ENCODE data around the gene SYNE1. TPM values are rescaled to one million over a fixed set of nuclear protein-coding genes. Genes with fewer than 3 reads are reported as not detected.
A peak's percentile ranks its signal among the peaks of the same experiment; 100 is the strongest.

SYNE1 gene
- polyA plus RNA-seq, 6 donors from 2014 or later: 24.1 to 50.3 (median 30.9) TPM

GRCh38 chr6:152295920-152296319, 341.2 kb downstream of the SYNE1 start:
- Mint-ChIP-seq H3K27ac (peak overlapping the region in 1 of 6 donors; percentile 0), H3K36me3 (peaks cover 18 to 26% of the 10 kb centered on the region in 2 donors), H3K4me1 (peaks cover 24 to 26% (median 26%) of the 10 kb centered on the region in 3 donors), H3K9me3 (no peaks in the 10 kb centered on the region), H3K27me3 (no peaks in the 10 kb centered on the region), H3K4me3 (no peak overlapping the region)
- DNase-seq (no peak), ATAC-seq (ENCODE audit: low read depth in 2 of 2) (no peak)

GRCh38 chr6:152295346-152295745, 341.8 kb downstream of the SYNE1 start:
- H3K4me3 Mint-ChIP-seq: no peak overlapping the region
- H3K36me3 Mint-ChIP-seq: peaks cover 18 to 26% of the 10 kb centered on the region in 2 donors
- no peaks in the 10 kb centered on the region for H3K9me3 Mint-ChIP-seq
- H3K27me3 Mint-ChIP-seq: no peaks in the 10 kb centered on the region
- ATAC-seq (ENCODE audit: low read depth in 2 of 2): no peak
- peaks cover 18 to 20% (median 20%) of the 10 kb centered on the region in 3 donors for H3K4me1 Mint-ChIP-seq
- H3K27ac Mint-ChIP-seq: peak overlapping the region in 1 of 6 donors; percentile 0
- DNase-seq: no peak

DNA sequence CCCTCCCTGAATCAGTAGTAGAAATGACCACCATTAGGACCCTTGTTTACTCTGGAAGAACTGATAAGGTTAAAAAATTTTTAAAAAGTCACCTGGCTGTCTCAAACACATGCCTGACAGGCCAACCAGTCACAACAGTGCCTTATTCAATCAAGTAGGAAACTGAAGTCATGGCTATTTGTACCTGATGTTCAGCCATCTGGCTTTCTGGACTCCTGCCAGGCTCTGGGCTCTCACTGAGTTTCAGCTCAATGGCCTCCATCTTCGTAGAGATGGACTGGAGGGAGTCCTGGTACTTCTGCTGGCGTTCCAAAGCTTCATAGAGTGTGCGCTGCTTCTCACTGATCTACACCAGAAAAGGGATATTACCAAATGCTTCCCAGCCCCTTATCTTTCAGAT, 343.8 kb downstream of the SYNE1 start:
- H3K27me3 Mint-ChIP-seq: no peaks in the 10 kb centered on the region
- H3K36me3 Mint-ChIP-seq: peaks cover 19 to 26% of the 10 kb centered on the region in 2 donors
- H3K4me1 Mint-ChIP-seq: peaks cover 10 to 15% (median 11%) of the 10 kb centered on the region in 3 donors
- DNase-seq (no peak), ATAC-seq (ENCODE audit: low read depth in 2 of 2) (no peak)
- no peaks in the 10 kb centered on the region for H3K9me3 Mint-ChIP-seq
- H3K4me3 Mint-ChIP-seq: no peak overlapping the region
- H3K27ac Mint-ChIP-seq: peak overlapping the region in 1 of 6 donors; percentile 60

GRCh38 chr6:152292555-152292954, 344.6 kb downstream of the SYNE1 start:
- peak overlapping the region in 1 of 6 donors; percentile 65 for H3K27ac Mint-ChIP-seq
- H3K9me3 Mint-ChIP-seq: no peaks in the 10 kb centered on the region
- H3K4me3 Mint-ChIP-seq: no peak overlapping the region
- H3K27me3 Mint-ChIP-seq: no peaks in the 10 kb centered on the region
- ATAC-seq (ENCODE audit: low read depth in 2 of 2) (no peak), DNase-seq (no peak)
- peaks cover 26% of the 10 kb centered on the region in 2 donors for H3K36me3 Mint-ChIP-seq
- peaks cover 10 to 15% (median 11%) of the 10 kb centered on the region in 3 donors for H3K4me1 Mint-ChIP-seq

DNA sequence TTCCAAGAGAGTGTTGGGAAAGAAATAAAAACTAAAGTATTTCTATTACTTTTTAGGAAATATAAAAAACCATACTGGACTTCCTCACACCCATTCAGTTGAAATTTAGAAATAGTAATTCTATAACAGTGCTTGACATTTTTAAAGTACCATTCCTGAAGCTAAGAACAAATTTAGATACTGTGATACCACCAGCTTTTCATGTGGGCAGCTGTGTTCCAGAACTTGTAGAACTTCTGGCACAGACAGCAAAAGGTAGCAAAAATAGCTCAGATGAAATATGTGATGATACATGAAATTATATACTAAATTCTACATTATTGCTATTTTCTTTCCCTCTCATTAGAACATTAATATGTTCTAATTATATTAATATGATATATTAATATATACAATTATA, 346.5 kb downstream of the SYNE1 start:
- ATAC-seq (ENCODE audit: low read depth in 2 of 2) (no peak), DNase-seq (no peak)
- no peaks in the 10 kb centered on the region for H3K27me3 Mint-ChIP-seq
- no peak overlapping the region for H3K27ac Mint-ChIP-seq
- H3K9me3 Mint-ChIP-seq: no peaks in the 10 kb centered on the region
- peaks cover 20 to 26% of the 10 kb centered on the region in 2 donors for H3K36me3 Mint-ChIP-seq
- H3K4me3 Mint-ChIP-seq: no peak overlapping the region
- peaks cover 0 to 5% (median 2%) of the 10 kb centered on the region in 3 donors for H3K4me1 Mint-ChIP-seq

DNA sequence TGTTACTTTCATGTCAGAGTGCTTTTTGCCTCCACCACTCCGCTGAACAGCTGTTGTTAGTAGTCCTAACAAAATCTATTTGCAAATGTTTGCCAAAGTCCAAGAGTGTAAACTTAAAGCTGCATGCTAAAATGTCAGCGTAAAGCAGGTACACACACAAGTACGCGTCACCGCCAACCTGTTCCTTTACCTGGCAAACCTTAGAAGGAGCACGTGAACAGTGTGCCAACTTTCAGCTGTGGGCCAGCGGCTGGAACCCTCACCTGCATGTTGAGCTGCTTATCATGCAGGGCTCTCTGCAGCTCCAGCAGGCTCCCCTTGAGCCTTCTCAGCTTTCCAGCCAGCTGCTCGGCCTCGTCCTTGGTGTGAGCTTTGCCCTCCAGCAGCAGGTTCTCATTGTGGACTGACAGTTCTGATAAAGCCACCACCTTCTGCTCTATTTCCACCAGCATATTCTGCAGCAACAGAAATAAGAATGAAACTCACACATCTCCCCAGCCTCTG, 359.3 kb downstream of the SYNE1 start:
- peaks cover 15 to 22% of the 10 kb centered on the region in 2 donors for H3K36me3 Mint-ChIP-seq

GRCh38 chr6:152273638-152274037, 363.5 kb downstream of the SYNE1 start:
- Mint-ChIP-seq H3K36me3 (peaks cover 15 to 19% of the 10 kb centered on the region in 2 donors), H3K27ac (no peak overlapping the region), H3K27me3 (no peaks in the 10 kb centered on the region), H3K9me3 (no peaks in the 10 kb centered on the region), H3K4me1 (no peaks in the 10 kb centered on the region), H3K4me3 (no peak overlapping the region)
- DNase-seq (no peak), ATAC-seq (ENCODE audit: low read depth in 2 of 2) (no peak)

More for the DNA sequence above, 359.3 kb downstream of the SYNE1 start:
- H3K9me3 Mint-ChIP-seq: no peaks in the 10 kb centered on the region
- no peak for ATAC-seq (ENCODE audit: low read depth in 2 of 2)
- H3K27ac Mint-ChIP-seq: peak overlapping the region in 1 of 6 donors; percentile 68
- no peaks in the 10 kb centered on the region for H3K27me3 Mint-ChIP-seq
- H3K4me3 Mint-ChIP-seq: no peak overlapping the region
- no peaks in the 10 kb centered on the region for H3K4me1 Mint-ChIP-seq
- no peak for DNase-seq

- Mint-ChIP-seq H3K27me3 (no peaks in the 10 kb centered on the region), H3K4me3 (no peak overlapping the region), H3K27ac (no peak overlapping the region)
These were observed 364.2 kb downstream of the SYNE1 start for GRCh38 chr6:152273002-152273401.

GRCh38 chr6:152272486-152272885, 364.7 kb downstream of the SYNE1 start:
- H3K27ac Mint-ChIP-seq: peak overlapping the region in 1 of 6 donors; percentile 18
- DNase-seq (no peak), ATAC-seq (ENCODE audit: low read depth in 2 of 2) (no peak)
- no peak overlapping the region for H3K4me3 Mint-ChIP-seq
- no peaks in the 10 kb centered on the region for H3K9me3 Mint-ChIP-seq
- no peaks in the 10 kb centered on the region for H3K27me3 Mint-ChIP-seq
- H3K4me1 Mint-ChIP-seq: no peaks in the 10 kb centered on the region
- peaks cover 9 to 13% of the 10 kb centered on the region in 2 donors for H3K36me3 Mint-ChIP-seq

More at GRCh38 chr6:152273002-152273401, 364.2 kb downstream of the SYNE1 start:
- Mint-ChIP-seq H3K4me1 (no peaks in the 10 kb centered on the region), H3K9me3 (no peaks in the 10 kb centered on the region), H3K36me3 (peaks cover 15 to 17% of the 10 kb centered on the region in 2 donors)
- ATAC-seq (ENCODE audit: low read depth in 2 of 2): no peak
- DNase-seq: no peak

DNA sequence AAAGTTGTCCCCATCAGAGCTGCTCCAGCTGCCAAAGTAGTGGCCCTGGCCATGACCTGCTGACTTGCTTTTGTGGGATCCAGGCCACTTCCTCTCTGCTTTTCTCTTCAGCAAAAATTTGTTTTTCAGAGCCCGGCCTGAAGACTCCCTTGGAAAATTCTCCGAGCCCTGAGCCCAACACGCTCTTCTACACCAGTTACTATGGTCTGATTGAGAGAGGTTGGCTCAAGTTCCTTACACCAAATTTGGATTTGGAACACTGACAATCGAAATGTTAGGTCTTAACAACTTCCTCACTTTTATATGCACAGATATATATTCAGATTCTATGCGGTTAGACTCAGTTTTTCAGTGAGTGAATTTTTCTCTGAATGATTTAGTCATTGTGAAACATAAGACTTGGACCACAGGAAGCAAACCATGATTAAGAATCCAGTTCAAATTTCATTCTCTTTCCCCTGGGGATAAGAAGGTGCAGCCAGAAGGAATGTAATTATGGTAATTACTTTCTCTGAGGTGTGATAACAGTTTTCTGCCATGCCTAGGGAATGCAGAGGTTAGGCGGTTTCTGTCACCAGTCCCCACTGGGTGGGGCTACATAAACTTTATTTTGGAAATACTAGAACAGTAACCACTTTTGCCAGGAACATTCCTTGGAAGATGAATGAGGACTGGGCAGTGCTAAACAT, 365.2 kb downstream of the SYNE1 start:
- H3K27me3 Mint-ChIP-seq: no peaks in the 10 kb centered on the region
- H3K27ac Mint-ChIP-seq: peak overlapping the region in 1 of 6 donors; percentile 26
- no peak overlapping the region for H3K4me3 Mint-ChIP-seq
- DNase-seq (no peak), ATAC-seq (ENCODE audit: low read depth in 2 of 2) (no peak)
- H3K9me3 Mint-ChIP-seq: no peaks in the 10 kb centered on the region
- no peaks in the 10 kb centered on the region for H3K4me1 Mint-ChIP-seq
- peaks cover 7 to 15% of the 10 kb centered on the region in 2 donors for H3K36me3 Mint-ChIP-seq

DNA sequence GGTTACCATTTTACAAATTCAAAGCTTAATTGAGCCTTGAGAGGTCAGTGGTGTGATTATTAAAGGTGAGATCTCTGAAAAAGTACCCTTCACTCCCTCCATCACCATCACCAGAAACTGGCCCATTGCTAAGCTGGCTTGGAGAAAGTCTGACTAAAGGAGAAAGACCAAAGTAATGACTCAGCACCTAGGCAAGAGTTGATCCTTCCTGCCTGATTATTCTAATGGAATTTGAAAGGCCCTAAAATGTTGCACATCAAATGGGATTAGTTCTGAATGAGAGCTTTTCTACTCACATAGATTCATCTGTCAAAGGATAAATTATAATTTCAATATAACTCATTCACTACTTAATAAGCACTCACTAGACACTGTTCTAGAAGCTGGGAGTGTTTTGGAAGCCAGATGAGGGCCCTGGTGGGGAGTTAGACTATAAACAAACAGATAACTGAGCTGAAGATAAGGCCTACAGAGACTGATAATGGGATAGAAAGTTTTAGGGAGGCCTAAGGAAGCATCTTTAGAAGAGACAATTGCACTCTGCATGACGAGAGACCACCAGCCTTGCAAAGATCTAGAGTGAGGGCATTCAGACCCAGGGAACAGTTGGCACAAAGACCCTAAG, 366.7 kb downstream of the SYNE1 start:
- H3K36me3 Mint-ChIP-seq: peaks cover 7 to 17% of the 10 kb centered on the region in 2 donors
- no peak overlapping the region for H3K4me3 Mint-ChIP-seq
- no peaks in the 10 kb centered on the region for H3K4me1 Mint-ChIP-seq
- ATAC-seq (ENCODE audit: low read depth in 2 of 2) (no peak), DNase-seq (no peak)
- H3K27ac Mint-ChIP-seq: peak overlapping the region in 2 of 6 donors; percentile 55 to 88
- H3K9me3 Mint-ChIP-seq: no peaks in the 10 kb centered on the region
- no peaks in the 10 kb centered on the region for H3K27me3 Mint-ChIP-seq

- Mint-ChIP-seq H3K4me1 (no peaks in the 10 kb centered on the region), H3K4me3 (no peak overlapping the region), H3K9me3 (peaks cover 0 to 5% (median 0%) of the 10 kb centered on the region in 7 donors), H3K27ac (peak overlapping the region in 1 of 6 donors; percentile 58), H3K27me3 (no peaks in the 10 kb centered on the region), H3K36me3 (peaks cover under 1 to 21% of the 10 kb centered on the region in 2 donors)
- DNase-seq (no peak), ATAC-seq (ENCODE audit: low read depth in 2 of 2) (no peak)
These were observed 368.2 kb downstream of the SYNE1 start for GRCh38 chr6:152268846-152269442.

DNA sequence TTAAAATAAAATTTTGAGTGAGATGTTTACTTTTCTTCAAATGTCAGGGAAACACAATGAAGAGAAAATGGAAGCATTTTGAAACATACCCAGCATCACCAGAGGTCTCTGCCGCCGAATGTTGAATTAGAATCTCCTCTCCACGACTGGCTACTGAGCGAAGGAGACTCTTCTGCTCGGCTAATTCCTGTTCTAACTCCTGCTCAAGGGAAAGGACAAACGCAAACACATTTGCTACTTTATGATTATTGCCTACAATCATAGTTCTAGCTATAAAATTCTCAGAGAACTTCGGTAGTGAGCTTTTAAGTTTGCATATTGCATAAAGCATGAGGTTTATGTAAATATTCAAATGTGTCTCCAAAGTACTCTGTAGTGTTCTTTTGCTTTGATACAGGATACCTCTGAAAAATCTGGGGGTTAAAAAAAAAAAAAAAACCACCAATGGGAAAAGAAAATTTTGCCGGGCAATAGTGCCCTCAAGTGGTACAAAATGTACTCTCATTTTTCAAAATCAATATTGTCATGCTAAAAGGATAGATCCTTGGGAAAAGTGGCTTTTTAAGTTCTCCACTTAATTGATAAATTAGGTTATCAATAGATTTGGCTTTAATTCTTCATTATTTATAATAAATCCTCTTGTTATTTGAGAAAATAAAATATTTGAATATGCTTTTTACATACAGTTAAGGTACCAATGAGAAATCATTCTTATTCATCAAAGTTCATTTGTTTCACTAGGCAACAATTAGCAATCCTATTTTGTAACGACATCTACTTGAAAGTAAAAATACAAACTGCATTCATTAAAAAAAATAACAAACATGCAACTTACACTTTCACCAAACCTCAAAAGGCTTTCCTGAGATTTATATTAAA, 369.0 kb downstream of the SYNE1 start:
- Mint-ChIP-seq H3K4me3 (no peak overlapping the region), H3K27me3 (no peaks in the 10 kb centered on the region), H3K9me3 (peaks cover 0 to 10% (median under 1%) of the 10 kb centered on the region in 7 donors), H3K4me1 (no peaks in the 10 kb centered on the region), H3K36me3 (peaks cover 3 to 21% of the 10 kb centered on the region in 2 donors), H3K27ac (no peak overlapping the region)
- DNase-seq (no peak), ATAC-seq (ENCODE audit: low read depth in 2 of 2) (no peak)

All from naive B cell (primary cell).